NCI-H69 (cell line): Measurements from ENCODE around the gene STX8.
"Not testable (repeated sequence)": the region's sequence is repeated elsewhere in the genome, so short reads cannot be mapped to it uniquely, and the experiment has no call there.

Source experiments
- DNase-seq: peaks from one replicate; lab custom pipeline; 2025; lab: John Stamatoyannopoulos, UW

The STX8 gene

DNA sequence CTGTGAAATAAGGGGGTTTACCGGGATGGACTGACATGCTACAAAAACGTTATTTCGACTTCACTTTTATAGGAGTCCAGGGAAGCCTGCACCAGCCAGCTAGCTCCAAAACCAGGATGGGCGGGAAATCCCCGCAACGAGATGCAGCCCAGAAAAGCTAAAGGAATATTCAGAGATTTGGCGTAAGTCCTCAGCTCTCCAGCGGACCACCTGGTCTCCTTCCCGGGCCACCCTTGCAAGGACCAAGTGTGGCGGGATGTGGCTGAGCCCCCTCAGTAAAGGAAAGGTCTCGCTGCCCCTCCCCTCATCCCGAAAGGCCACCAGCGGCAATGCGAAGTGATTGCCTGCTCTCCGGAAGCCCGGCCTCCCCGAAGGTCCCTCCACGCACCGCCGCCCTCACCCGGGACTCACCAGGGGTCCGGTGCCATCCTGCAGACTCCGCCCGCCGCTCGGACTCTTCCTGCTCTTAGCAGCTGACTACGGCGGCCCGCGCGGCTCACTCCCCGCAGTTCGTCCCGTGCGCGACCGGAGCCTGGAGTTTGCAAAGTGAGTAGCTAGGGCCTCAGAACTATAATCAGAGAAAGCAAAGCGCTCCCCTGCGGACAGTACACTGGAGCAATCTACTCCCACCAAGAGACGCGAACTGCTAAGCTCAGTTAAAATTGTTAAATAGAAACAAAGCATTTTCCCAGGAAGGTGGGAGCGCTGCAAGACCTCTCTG, at the start of gene STX8:
STX8 (minus strand) TSS at position 440 of the 721 bp plus-strand sequence; CDS start at position 428, 12 bp downstream.
- DNase-seq = peak; percentile 90

DNA sequence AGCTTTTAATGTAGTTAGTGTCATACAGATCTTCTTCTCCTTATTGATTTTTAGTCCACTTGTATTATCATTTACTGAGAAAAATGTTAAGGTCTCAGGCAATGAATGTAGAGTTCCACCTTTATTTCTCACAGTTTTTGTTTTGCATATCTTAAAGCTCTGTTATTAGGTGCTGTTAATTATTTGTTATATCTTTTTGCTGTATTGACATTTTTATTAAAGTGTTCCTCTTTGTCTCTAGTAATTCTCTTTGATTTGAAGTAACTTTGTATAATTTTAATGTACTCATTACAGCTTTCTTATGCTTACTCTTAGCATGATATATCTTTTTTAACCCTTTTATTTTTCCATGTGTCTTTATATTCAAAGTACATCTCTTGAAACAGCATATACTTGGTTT, 47.3 kb upstream of the STX8 start:
- DNase-seq = no peak

- DNase-seq = no peak
Observed at GRCh38 chr17:9615486-9615885, 39.9 kb upstream of the STX8 start.

GRCh38 chr17:9612006-9612405, 36.4 kb upstream of the STX8 start:
- no peak for DNase-seq

DNA sequence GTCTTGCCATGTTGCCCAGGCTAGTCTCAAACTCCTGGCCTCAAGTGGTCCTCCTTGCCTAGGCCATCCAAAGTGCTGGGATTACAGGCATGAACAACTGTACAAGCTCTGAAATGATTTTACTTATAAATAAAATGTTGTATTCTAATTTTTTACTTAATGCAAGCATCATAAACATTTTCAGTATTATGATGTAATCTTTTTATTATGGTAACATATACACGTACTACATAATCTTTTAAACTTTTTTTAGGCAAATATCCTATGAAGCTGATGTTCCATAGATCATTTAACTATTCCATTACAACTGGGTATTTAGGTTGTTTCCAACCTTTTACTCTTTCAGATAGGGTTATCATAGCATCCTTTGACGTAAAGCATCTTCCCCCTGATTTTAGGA, 35.9 kb upstream of the STX8 start:
- DNase-seq = no peak

DNA sequence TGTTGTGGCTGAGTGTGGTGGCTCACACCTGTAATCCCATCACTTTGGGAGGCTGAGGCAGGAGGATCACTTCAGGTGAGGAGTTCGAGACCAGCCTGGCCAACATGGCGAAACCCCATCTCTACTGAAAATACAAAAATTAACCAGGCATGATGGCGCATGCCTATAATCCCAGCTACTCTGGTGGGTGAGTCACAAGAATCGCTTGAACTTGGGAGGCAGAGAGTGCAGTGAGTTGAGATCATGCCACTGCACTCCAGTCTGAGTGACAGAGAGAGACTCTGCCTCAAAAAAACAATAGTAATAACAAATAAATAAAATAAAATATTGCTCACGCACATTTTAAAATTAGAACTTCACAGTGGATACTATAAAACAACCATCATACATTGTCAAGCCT, 31.4 kb upstream of the STX8 start:
- DNase-seq = not testable (repeated sequence)

DNA sequence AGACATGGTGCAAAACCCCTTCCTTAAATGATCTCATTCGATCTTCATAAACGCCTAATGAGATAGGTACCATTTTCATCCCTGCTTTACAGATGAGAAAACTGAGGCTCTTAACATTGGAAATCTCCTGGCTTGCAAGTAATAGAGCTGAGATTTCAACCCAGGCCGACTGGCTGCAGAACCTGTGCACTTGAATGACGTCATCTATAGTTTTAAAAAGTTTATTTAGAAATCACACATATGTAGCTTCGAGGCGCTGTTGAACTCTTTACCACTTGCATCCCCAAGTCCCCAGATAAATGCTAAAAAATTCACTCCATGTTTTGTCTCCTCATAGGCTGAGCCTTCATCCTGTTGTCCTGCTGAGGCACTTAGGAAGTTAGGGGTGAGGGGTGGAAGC, 30.8 kb upstream of the STX8 start:
- DNase-seq = no peak

DNA sequence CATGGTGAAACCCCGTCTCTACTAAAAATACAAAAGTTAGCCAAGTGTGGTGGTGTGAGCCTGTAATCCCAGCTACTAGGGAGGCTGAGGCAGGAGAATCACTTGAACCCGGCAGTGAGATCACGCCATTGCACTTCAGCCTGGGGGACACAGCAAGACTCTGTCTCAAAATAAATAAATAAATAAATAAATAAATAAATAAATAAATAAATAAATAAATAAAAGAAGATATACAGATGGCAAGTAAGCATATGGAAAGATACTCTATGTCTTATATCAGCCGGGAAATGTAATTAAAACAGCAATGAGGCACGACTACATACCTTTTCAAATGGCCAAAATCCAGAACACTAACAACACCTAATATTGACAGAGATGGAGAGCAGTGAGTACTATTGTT, 29.0 kb upstream of the STX8 start:
- not testable (repeated sequence) for DNase-seq

GRCh38 chr17:9598661-9599060, 23.0 kb upstream of the STX8 start:
- DNase-seq = no peak

DNA sequence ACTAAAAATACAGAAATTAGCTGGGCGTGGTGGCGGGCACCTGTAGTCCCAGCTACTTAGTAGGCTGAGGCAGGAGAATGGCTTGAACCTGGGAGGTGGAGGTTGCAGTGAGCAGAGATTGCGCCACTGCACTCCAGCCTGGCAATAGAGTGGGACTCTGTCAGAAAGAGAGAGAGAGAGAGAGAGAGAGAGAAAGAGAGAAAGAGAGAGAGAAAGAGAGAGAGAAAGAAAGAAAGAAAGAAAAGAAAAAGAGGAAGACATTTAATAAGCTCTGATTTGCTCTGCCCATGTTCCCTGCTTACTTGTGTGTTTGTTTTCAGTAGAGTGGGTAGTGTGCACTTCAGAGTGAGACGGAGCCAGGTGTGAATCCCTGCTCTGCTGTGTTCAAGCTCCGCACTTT, 22.0 kb upstream of the STX8 start:
- not testable (repeated sequence) for DNase-seq

GRCh38 chr17:9594065-9594464, 18.4 kb upstream of the STX8 start:
- DNase-seq = no peak

GRCh38 chr17:9587969-9588656, 12.5 kb upstream of the STX8 start:
- DNase-seq = no peak

GRCh38 chr17:9577373-9577709, 1.7 kb upstream of the STX8 start:
- DNase-seq = no peak

GRCh38 chr17:9576521-9577372, 1.1 kb upstream of the STX8 start, which contains the start of gene CFAP52:
TSS of gene CFAP52 (plus strand) at chr17:9576642. CDS start at chr17:9576696, 54 bp downstream.
- DNase-seq = peak; percentile 76

DNA sequence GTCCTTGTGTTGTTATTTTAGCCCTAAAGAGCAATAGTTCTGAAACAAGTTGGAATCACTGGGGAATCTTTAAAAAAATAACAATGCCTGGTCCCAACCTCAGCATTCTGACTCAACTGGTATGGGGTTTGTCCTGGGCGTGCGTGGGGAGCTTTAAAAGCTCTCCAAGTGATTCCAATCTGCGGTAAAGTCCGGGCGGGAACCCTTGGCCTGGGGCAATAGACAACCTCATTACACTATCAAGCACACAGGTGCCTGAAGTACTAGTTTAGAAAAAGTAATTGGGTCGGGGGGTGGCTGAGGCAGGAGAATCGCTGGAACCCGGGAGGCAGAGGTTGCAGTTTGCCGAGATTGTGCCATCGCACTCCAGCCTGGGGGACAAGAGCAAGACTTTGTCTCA, 4.4 kb downstream of the STX8 start:
- DNase-seq = no peak

- no peak for DNase-seq
Observed at GRCh38 chr17:9568957-9569588, 6.5 kb downstream of the STX8 start.

- DNase-seq = no peak
Observed at GRCh38 chr17:9568004-9568403, 7.6 kb downstream of the STX8 start.

- DNase-seq = not testable (repeated sequence)
Observed at GRCh38 chr17:9566739-9567138, 8.9 kb downstream of the STX8 start.

DNA sequence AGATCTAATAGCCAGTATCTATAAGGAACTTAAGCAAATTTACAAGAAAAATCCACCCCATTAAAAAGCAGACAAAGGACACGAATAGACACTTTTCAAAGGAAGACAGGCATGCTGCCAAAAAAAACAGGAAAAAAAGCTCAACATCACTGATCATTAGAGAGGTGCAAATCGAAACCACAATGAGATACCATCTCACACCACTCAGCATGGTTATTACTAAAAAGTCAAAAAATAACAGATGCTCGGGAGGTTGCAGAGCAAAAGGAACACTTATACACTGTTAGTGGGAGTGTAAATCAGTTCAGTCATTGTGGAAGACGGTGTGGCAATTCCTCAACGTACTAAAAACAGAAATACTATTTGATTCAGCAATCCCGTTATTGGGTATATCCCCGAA, 9.6 kb downstream of the STX8 start:
- peak; percentile 48 for DNase-seq

GRCh38 chr17:9564104-9564503, 11.5 kb downstream of the STX8 start:
- no peak for DNase-seq

DNA sequence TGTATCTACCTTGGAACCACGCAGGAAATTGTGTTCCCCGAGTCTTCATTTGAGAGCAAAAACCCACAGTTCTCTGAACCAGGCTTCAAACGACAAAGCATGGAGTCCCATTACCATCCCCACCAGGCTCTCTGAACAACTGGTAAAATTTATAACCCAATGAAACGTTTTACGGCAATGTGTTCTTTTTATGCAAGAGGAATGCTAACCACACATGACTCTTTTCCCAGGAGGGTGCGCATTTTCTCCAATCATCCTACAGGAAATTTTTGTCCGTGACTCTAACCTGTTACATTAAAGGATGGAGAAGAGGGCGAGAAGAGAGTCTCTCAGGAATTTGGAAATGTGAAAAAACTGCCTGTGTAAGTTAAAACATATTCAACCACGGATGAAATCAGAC, 17.8 kb downstream of the STX8 start:
- DNase-seq = no peak

DNA sequence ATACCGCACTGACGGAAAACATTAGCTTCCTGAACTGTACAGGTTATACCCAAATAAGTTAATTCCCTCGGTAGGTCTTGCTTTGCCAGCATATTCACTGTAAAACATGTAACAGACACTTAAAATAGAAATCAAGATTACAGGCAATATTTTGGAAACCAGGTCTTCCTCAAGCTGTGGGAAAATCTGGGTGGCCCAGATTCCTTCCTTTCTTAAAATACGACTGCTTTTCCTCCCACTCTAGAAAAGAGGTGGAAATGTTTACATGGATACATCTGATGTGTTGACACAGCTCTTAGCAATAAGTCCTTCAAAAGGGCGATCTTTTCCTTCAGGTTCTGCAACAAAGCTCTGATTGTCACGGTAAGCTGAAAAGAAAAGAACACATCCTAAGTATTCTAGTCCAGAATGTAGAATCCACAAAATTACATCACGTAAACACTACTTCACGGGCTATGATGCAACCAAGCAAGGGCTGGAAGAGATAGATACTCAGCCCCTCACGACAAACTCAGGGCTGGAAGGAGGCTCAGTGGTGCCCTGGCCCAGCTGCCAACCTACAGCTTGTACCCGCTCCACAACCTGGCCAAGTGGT, 18.4 kb downstream of the STX8 start:
- no peak for DNase-seq
